PFSK-1 (cell line): ENCODE results near the gene IFNL2.

ENCODE experiments used
- FOXP2 ChIP-seq: optimal IDR thresholded peaks from 2 replicates; pipeline ENCODE3; 2011; ENCODE audit warnings: borderline replicate concordance, control low read depth, inconsistent platforms; ENCODE audit not compliant: insufficient read depth; ENCODE audit errors: extremely low read length, extremely low read depth
- POLR2AphosphoS5 ChIP-seq: IDR thresholded peaks from 2 replicates; pipeline ENCODE4 v1.6.1; 2012; ENCODE audit warnings: low read depth, mild to moderate bottlenecking, control low read depth, low read length, moderate library complexity
- SIN3A ChIP-seq: IDR thresholded peaks from 2 replicates; pipeline ENCODE4 v1.6.1; 2012; ENCODE audit warnings: mild to moderate bottlenecking, low read length, moderate library complexity, borderline replicate concordance; ENCODE audit not compliant: insufficient read depth
- TAF1 ChIP-seq: IDR thresholded peaks from 2 replicates; pipeline ENCODE4 v1.6.1; 2012; ENCODE audit warnings: low read length, control low read depth, borderline replicate concordance; ENCODE audit not compliant: insufficient read depth
- TF ChIP-seq, protein P1 (sequence below), 2 experiments: IDR thresholded peaks; 2 replicates each; pipeline versions ENCODE4 v1.6.1 to v1.8.0; 2011 to 2012; ENCODE audit warnings: low read depth in 2 of 2, low read length in 2 of 2, control low read depth in 1 of 2, inconsistent platforms in 1 of 2, mild to moderate bottlenecking in 1 of 2, moderate library complexity in 1 of 2; ENCODE audit not compliant: insufficient read depth in 1 of 2

DNA sequence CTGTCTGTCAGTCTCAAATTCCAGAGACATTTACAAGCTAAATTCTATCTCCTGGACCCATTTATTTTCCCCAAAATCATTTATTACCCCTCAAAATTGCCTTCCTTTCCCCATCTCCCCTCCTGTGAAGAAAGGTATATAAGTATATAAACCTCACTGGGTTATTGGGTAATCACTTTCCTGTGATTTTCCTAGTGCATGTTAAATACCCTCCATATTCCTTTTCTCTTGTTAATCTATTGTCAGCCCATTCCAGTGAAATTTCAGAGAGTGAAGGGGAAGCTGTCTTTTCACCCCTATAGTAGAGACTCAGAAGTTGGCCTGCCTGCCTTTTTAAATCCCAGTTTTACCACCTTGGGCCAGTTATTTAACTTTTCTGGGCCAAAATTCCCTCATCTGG is 37.9 kb downstream of the IFNL2 start:
- TF ChIP-seq, protein P1, sequence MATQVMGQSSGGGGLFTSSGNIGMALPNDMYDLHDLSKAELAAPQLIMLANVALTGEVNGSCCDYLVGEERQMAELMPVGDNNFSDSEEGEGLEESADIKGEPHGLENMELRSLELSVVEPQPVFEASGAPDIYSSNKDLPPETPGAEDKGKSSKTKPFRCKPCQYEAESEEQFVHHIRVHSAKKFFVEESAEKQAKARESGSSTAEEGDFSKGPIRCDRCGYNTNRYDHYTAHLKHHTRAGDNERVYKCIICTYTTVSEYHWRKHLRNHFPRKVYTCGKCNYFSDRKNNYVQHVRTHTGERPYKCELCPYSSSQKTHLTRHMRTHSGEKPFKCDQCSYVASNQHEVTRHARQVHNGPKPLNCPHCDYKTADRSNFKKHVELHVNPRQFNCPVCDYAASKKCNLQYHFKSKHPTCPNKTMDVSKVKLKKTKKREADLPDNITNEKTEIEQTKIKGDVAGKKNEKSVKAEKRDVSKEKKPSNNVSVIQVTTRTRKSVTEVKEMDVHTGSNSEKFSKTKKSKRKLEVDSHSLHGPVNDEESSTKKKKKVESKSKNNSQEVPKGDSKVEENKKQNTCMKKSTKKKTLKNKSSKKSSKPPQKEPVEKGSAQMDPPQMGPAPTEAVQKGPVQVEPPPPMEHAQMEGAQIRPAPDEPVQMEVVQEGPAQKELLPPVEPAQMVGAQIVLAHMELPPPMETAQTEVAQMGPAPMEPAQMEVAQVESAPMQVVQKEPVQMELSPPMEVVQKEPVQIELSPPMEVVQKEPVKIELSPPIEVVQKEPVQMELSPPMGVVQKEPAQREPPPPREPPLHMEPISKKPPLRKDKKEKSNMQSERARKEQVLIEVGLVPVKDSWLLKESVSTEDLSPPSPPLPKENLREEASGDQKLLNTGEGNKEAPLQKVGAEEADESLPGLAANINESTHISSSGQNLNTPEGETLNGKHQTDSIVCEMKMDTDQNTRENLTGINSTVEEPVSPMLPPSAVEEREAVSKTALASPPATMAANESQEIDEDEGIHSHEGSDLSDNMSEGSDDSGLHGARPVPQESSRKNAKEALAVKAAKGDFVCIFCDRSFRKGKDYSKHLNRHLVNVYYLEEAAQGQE (IDR thresholded peaks at IDR 0.05; ENCODE audit: insufficient read depth in 1 of 2, low read depth in 2 of 2, low read length in 2 of 2) = no peak
- no peak for TF ChIP-seq POLR2AphosphoS5
- no peak for TF ChIP-seq TAF1
- no peak for TF ChIP-seq SIN3A
- no peak for TF ChIP-seq FOXP2
